Common myeloid progenitor, CD34-positive (primary cell): ENCODE data around the gene DENR.
"Not testable (repeated sequence)": the region's sequence is repeated elsewhere in the genome, so short reads cannot be mapped to it uniquely, and the experiment has no call there.

Source experiments
- CTCF ChIA-PET: fragments of 350-600 bp; sonication (Branson Sonifier 250); formaldehyde crosslinking; loops from one replicate; lab custom pipeline; 2021; ENCODE audit warnings: antibody characterized with exemption; lab: Charles Lee
- POLR2A ChIA-PET: fragments of 350-600 bp; sonication (Branson Sonifier 250); formaldehyde crosslinking; loops from one replicate; lab custom pipeline; 2021; ENCODE audit warnings: antibody characterized with exemption; lab: Charles Lee
- DNase-seq, 3 donors: peaks; one replicate each; pipeline versions ENCODE4 v3.0.0 to v3.0.0-alpha.2; 2013
- H3K27ac ChIP-seq, 2 experiments: 1 replicate in 1 of 2; 2 replicates in 1 of 2; pipeline ENCODE4 v1.7.0; 2013; ENCODE audit warnings: inconsistent platforms in 2 of 2, low read length in 2 of 2, mild to moderate bottlenecking in 2 of 2, low read depth in 1 of 2, moderate library complexity in 1 of 2; ENCODE audit not compliant: severe bottlenecking in 2 of 2, insufficient read depth in 1 of 2, poor library complexity in 1 of 2
- H3K27me3 ChIP-seq, 5 experiments: replicated peaks in 2 of 5; 1 replicate in 3 of 5; 2 replicates in 2 of 5; pipeline versions ENCODE4 v1.6.1 to v1.7.0; 2013; ENCODE audit warnings: low read length in 4 of 5, mild to moderate bottlenecking in 2 of 5, moderate library complexity in 2 of 5, inconsistent platforms in 1 of 5; ENCODE audit not compliant: insufficient read depth in 5 of 5, control insufficient read depth in 4 of 5
- H3K36me3 ChIP-seq, 4 experiments: 1 replicate in 2 of 4; 2 replicates in 2 of 4; pipeline versions ENCODE4 v1.6.1 to v1.7.0; 2013; ENCODE audit warnings: low read length in 3 of 4, control low read depth in 1 of 4, mild to moderate bottlenecking in 1 of 4; ENCODE audit not compliant: control insufficient read depth in 4 of 4, insufficient read depth in 4 of 4
- H3K4me1 ChIP-seq, 4 experiments: 1 replicate in 3 of 4; 2 replicates in 1 of 4; pipeline versions ENCODE4 v1.6.1 to v1.7.1; 2013; ENCODE audit warnings: low read length in 3 of 4, mild to moderate bottlenecking in 3 of 4, control low read depth in 1 of 4, inconsistent platforms in 1 of 4, moderate library complexity in 1 of 4; ENCODE audit not compliant: control insufficient read depth in 4 of 4, insufficient read depth in 4 of 4; ENCODE audit errors: control extremely low read depth in 1 of 4
- H3K4me3 ChIP-seq, 7 experiments: 1 replicate in 4 of 7; 2 replicates in 3 of 7; pipeline versions ENCODE4 v1.5.1 to v1.7.0; 2013; ENCODE audit warnings: mild to moderate bottlenecking in 7 of 7, low read length in 6 of 7, moderate library complexity in 6 of 7, inconsistent platforms in 2 of 7, low read depth in 2 of 7, control low read depth in 1 of 7; ENCODE audit not compliant: insufficient read depth in 4 of 7, control insufficient read depth in 1 of 7; ENCODE audit errors: extremely low read depth in 1 of 7
- H3K9me3 ChIP-seq, 5 experiments: 1 replicate in 4 of 5; 2 replicates in 1 of 5; pipeline versions ENCODE4 v1.6.1 to v1.7.1; 2013; ENCODE audit warnings: low read length in 4 of 5, mild to moderate bottlenecking in 2 of 5, inconsistent platforms in 1 of 5, low read depth in 1 of 5, moderate library complexity in 1 of 5; ENCODE audit not compliant: control insufficient read depth in 4 of 5, insufficient read depth in 2 of 5; ENCODE audit errors: control extremely low read depth in 1 of 5
- WGBS: methylation state at CpG from one replicate; pipeline ENCODE4 v1.1.5; 2013; ENCODE audit not compliant: insufficient coverage; 5-methylcytosine and 5-hydroxymethylcytosine counted together

The DENR gene

GRCh38 chr12:122738571-122738970 lies 14.1 kb upstream of the DENR start:
- Histone ChIP-seq H3K27ac (peak overlapping the region in 1 of 2 experiments; percentile 7), H3K36me3 (no peaks in the 10 kb centered on the region), H3K4me3 (no peak overlapping the region), H3K27me3 (no peaks in the 10 kb centered on the region), H3K9me3 (no peaks in the 10 kb centered on the region), H3K4me1 (peaks cover 3 to 27% (median 14%) of the 10 kb centered on the region in 4 experiments)
- ChIA-PET CTCF (interaction anchor here (1.0 to 1.5 kb wide), 4 partner anchors 12 to 101 kb away, joined by 3 to 4 read pairs (median 4); partner anchors contain the start of gene DENR), POLR2A (interaction anchor here (0.6 kb wide), 2 partner anchors 334 to 1510 kb away, joined by 3 to 4 read pairs; no protein-coding TSS in a partner anchor)
- 80% methylated on average over 4 of the region's 7 CpGs for WGBS
- DNase-seq = peak in 1 of 3 donors; percentile 62

- H3K27me3 ChIP-seq = no peaks in the 10 kb centered on the region
- no peak for DNase-seq
- no peak overlapping the region for H3K27ac ChIP-seq
- no peak overlapping the region for H3K4me3 ChIP-seq
- no peaks in the 10 kb centered on the region for H3K9me3 ChIP-seq
- H3K36me3 ChIP-seq = no peaks in the 10 kb centered on the region
- POLR2A ChIA-PET = no interaction called here
- CTCF ChIA-PET = interaction anchor here (1.9 kb wide), 1 partner anchor 10 kb away, joined by 4 read pairs; the partner anchor contains the start of gene HCAR1
- 92% methylated on average over 7 of the region's 7 CpGs for WGBS
- H3K4me1 ChIP-seq = peaks cover 3 to 21% (median 12%) of the 10 kb centered on the region in 4 experiments
These were observed 12.3 kb upstream of the DENR start for GRCh38 chr12:122740351-122740750.

GRCh38 chr12:122743895-122744525 lies 8.6 kb upstream of the DENR start:
- POLR2A ChIA-PET = no interaction called here
- Histone ChIP-seq H3K36me3 (no peaks in the 10 kb centered on the region), H3K27me3 (no peaks in the 10 kb centered on the region), H3K9me3 (no peaks in the 10 kb centered on the region), H3K27ac (no peak overlapping the region), H3K4me1 (peaks cover 0 to 16% (median 9%) of the 10 kb centered on the region in 4 experiments), H3K4me3 (no peak overlapping the region)
- 97% methylated on average over 4 of the region's 7 CpGs for WGBS
- DNase-seq = no peak
- CTCF ChIA-PET = interaction anchor here (0.8 to 2.4 kb wide), 3 partner anchors 97 to 106 kb away, joined by 3 to 7 read pairs (median 4); no protein-coding TSS in a partner anchor

GRCh38 chr12:122747224-122748135 lies 5.1 kb upstream of the DENR start:
- ChIA-PET CTCF (interaction anchor here (0.6 kb wide), 1 partner anchor 22 kb away, joined by 3 read pairs; no protein-coding TSS in a partner anchor), POLR2A (no interaction called here)
- peak in 2 of 3 donors; percentile 30 to 39 for DNase-seq
- H3K4me3 ChIP-seq = no peak overlapping the region
- H3K4me1 ChIP-seq = peaks cover 7 to 30% (median 19%) of the 10 kb centered on the region in 4 experiments
- no peak overlapping the region for H3K27ac ChIP-seq
- H3K27me3 ChIP-seq = no peaks in the 10 kb centered on the region
- WGBS = 96% methylated on average over 3 of the region's 9 CpGs
- H3K36me3 ChIP-seq = no peaks in the 10 kb centered on the region
- no peaks in the 10 kb centered on the region for H3K9me3 ChIP-seq

- H3K27me3 ChIP-seq = no peaks in the 10 kb centered on the region
- H3K9me3 ChIP-seq = no peaks in the 10 kb centered on the region
- POLR2A ChIA-PET = interaction anchor here (0.9 kb wide), 1 partner anchor 103 kb away, joined by 3 read pairs; no protein-coding TSS in a partner anchor
- H3K4me1 ChIP-seq = peaks cover 14 to 34% (median 27%) of the 10 kb centered on the region in 4 experiments
- CTCF ChIA-PET = interaction anchor here (1.7 kb wide), 1 partner anchor 112 kb away, joined by 11 read pairs; no protein-coding TSS in a partner anchor
- DNase-seq = no peak
- H3K4me3 ChIP-seq = no peak overlapping the region
- WGBS = 98% methylated on average over 6 of the region's 6 CpGs
- no peak overlapping the region for H3K27ac ChIP-seq
- H3K36me3 ChIP-seq = peaks cover 0 to 10% (median 5%) of the 10 kb centered on the region in 4 experiments
These were observed 2.9 kb upstream of the DENR start for GRCh38 chr12:122749569-122750332.

DNA sequence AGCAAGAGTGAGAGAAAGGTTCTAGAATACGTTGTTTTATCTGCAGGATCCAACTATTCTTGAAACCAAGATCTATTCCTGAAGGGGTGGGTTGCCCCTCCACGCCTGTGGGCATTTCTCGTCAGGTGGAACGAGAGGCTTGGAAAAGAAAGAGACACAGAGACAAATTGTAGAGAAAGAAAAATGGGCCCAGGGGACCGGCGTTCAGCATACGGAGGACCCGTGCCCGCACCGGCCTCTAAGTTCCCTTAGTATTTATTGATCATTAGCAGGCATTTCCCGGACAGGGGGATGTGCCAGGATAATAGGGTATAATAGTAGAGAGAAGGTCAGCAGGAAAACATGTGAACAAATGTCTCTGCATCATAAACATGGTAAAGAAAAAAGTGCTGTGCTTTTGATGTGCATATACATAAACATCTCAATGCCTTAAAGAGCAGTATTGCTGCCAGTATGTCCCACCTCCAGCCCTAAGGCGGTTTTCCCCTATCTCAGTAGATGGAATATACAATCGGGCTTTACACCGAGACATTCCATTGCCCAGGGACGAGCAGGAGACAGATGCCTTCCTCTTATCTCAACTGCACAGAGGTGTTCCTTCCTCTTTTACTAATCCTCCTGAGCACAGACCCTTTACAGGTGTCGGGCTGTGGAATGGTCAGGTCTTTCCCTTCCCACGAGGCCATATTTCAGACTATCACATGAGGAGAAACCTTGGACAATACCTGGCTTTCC lies 1.7 kb upstream of the DENR start:
- H3K9me3 ChIP-seq, H3K4me3 ChIP-seq, H3K27me3 ChIP-seq, H3K27ac ChIP-seq, POLR2A ChIA-PET, CTCF ChIA-PET: not testable (repeated sequence)
- Histone ChIP-seq H3K4me1 (peaks cover 14 to 34% (median 27%) of the 10 kb centered on the region in 4 experiments), H3K36me3 (peaks cover 2 to 18% (median 11%) of the 10 kb centered on the region in 4 experiments)
- peak in 1 of 3 donors; percentile 68 for DNase-seq
- 39% methylated on average over 6 of the region's 17 CpGs for WGBS
